GM21447 (cell line): ENCODE measurements around the gene TANGO2.
"Not testable (repeated sequence)": the region's sequence is repeated elsewhere in the genome, so short reads cannot be mapped to it uniquely, and the experiment has no call there.

Source experiments
- ATAC-seq: cut with Tn5 transposase; IDR thresholded peaks from one replicate; pipeline ENCODE4 v1.9.1; 2021; ENCODE audit not compliant: unreplicated experiment

The TANGO2 gene

DNA sequence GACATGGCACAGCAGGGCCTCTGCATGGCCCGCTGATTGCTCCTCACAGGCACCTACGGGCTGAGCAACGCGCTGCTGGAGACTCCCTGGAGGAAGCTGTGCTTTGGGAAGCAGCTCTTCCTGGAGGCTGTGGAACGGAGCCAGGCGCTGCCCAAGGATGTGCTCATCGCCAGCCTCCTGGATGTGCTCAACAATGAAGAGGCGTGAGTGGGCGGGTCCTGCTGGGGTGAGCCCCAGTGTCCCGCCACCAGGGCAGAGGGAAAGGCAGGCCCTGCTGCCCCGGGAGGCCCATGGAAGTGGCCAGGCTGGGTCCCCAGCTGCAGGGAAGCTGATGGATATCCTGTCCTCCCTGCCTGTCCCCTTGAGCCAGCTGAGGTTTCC, 40.6 kb downstream of the TANGO2 start:
- ATAC-seq: no peak

DNA sequence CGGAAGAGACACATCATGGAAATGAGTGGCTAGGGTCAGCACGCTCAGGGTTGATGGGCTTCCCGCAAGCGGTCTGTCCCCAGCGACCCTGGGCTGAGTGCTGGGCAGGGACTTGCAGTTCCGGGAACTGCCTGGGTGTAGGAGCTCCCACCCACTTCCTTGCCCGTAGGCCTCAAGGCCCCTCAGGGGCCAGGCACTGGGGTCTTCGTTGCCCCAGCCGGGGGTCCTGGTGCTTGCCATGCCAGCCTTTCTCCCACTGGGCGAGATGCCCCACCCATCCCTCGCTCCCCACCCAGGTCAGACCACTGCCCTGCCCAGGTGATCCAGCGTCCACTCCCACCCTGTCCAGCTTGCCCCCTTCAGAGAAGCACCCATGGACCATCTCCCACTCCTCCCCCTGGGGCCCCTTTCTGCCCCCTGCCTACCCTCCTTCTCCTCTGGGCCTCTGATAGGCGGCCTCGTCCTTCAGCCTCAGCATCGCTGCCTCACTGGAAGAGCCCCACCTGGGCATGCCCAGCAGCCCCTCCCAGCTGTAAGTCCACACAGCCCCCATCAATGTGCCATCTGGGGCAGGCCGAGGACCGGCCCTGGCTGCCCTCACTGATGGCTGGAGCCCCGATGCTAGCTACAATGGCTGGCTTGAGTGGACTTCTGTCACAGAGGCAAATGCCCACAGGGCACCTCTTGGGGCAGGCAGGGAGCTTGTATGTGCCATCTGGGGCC, 41.3 kb downstream of the TANGO2 start:
- ATAC-seq: no peak

DNA sequence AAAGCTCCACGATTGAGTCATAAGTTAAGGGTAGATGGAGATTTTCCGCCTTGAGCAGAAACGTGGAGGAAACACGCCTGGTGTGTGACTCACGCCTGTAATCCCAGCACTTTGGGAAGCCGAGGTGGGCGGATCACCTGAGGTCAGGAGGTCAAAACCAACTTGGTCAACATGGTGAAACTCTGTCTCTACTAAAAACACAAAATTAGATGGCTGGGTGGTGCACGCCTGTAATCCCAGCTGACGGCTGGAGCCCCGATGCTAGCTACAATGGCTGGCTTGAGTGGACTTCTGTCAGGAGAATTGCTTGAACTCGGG, 41.8 kb downstream of the TANGO2 start:
- no peak for ATAC-seq

DNA sequence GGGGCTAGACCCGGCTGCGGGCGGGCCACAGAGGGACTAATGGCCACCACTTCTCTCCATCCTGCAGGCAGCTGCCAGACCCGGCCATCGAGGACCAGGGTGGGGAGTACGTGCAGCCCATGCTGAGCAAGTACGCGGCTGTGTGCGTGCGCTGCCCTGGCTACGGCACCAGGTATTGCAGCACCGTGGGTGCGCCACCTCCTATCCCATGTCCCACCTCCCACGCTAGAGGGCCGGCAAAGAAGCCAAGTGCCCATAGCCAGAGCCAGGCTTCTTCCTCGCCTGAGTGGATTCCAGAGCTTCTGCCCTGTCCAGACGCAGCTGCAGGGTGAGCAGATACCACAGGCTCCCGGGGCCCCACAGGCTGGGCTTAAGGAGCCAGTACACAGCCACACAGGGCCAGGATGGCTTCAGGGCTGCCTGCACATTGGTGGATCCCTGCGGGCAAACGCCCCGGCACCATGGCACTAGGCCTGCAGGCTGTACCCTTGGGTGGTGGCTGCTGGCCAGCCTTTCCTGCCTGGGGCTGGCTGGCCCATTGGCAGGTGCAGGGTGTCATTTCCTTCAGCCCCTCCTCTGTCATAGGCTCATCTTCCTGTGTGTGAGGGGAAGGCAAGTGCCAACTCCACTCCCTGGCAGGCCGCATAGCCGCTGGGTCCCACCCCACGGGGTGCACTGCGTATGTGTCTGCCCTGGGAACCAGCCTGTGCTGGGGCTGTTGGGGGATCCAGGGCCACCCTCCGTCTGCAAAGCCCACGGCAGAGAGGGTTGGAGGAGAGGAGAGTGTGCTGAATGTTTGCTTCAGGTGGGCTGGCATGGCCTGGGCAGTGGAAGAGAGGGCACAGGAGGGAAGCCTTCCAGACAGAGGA, 42.6 kb downstream of the TANGO2 start:
- no peak for ATAC-seq

DNA sequence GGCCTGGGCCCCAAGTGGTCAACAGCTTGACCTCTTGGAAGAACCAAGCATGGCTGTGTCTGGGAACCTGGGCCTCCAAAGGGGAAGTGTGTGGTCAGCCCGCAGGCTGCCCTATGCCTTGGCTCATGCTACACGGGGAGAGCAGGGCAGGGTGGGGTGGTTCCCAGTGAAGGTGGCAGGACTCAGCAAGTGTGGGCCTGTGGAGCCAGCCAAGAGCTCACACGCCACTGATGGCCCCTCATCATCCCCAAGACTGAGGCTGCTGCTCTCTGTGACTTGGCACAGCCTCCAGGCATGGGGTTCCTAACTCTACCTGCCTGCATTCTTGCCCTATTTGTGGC, 43.2 kb downstream of the TANGO2 start:
- no peak for ATAC-seq

DNA sequence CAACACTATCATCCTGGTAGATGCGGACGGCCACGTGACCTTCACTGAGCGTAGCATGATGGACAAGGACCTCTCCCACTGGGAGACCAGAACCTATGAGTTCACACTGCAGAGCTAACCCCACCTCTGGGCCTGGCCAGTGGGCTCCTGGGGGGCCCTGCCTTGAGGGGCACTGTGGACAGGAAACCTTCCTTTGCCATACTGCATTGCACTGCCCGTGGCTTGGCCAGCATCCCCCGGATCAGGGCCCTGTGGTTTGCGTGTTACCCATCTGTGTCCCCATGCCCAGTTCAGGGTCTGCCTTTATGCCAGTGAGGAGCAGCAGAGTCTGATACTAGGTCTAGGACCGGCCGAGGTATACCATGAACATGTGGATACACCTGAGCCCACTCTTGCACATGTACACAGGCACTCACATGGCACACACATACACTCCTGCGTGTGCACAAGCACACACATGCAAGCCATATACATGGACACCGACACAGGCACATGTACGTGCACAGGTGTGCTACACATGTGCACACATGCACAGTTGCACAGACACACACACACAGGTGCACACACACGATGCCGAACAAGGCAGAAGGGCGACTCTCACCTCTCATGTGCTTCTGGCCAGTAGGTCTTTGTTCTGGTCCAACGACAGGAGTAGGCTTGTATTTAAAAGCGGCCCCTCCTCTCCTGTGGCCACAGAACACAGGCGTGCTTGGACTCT, 43.8 kb downstream of the TANGO2 start:
- no peak for ATAC-seq

DNA sequence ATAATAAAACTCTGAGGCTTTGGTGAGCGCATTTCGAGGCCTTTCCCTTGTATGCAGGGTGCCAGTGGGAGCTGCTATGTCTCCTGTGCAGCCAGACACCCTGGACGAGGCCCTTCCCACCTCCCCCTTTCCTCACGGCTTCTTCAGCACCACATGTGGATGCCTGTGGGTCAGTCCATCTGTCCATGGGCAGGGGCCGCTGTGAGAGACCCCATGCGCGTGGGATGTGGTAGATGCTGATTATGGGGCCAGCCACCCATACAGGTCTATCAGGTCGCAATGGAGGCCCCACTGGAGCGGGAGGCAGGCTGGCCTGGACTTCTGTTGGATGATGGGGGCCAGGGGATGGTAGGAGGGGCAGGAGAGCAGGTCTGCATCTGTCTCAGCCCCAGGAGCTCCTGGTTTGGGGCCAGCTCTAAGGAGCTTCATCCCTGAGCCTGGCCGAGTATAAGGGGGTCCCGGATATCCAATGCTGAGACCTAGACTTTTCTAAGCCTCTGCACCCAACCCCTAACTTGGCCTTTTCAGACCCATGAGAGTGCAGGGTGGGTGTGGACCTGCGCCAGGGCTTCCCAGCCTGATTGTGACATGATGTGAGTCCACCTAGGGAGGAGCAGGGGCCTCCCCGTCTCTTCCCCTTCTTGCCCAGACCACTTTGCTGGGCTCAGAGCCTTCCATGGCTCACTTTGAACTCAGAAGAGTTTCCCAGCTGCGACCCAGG, 45.1 kb downstream of the TANGO2 start:
- ATAC-seq: no peak

DNA sequence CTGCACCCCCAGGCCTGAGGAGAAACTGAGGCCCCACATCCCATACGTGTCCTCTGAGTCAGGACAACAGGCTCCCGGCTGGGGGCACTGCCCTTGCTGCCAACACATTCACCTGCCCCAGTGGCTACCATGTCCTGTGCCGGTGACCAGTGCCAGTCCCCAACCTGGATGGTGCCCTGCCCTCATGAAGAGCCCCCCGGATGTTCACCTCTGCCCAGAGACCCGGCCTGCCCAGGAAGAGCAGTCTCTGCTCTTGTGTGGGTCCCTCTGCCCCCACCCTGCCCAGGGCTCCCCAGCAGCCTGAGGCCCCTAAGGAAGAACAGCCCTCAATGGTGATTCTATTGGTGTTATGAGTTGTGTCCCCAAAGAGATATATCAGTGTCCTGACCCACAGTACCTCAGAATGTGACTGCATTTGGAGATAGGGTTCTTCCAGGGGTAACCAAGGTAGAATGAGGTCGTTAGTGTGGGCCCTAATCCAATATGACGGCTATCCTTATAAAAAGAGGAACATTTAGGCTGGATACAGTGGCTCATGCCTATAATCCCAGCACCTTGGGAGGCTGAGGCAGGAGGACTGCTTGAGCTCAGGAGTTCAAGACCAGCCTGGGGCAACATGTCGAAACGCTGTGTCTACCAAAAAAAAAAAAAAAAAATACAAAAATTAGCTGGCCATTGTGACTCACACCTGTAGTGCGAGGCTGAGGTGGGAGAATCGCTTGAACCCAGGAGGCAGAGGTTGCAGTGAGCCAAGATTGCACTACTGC, 45.9 kb downstream of the TANGO2 start:
- no peak for ATAC-seq

DNA sequence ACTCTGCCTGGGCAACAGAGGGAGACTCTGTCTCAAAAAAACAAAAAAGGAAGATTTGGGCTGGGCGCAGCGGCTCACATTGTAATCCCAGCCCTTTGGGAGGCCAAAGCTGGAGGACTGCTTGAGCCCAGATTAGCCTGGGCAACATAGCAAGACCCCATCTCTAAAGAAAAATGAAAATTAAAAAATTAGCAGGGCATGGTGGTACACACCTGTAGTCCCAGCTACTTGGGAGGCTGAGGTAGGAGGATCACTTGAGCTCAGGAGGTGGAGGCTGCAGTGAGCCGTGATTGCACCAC, 46.4 kb downstream of the TANGO2 start:
- not testable (repeated sequence) for ATAC-seq

DNA sequence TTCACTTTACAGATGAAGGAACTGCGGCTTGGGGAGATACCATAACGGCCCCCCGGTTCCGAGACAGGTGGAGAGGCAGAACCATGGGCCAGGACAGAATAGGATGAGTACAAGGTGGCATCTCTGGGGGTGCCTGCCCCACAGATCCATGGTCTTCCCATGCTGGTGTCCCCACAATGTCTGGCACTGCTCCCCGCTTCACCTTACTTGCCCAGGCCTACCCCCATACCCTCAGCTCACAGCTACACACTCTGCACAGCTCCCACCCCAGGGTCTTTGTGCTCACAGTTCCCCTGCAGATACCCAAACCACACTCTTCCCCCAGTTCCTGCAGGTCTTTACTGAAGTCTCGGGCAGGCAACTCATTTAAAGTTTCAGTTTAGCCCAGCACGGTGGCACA, 47.7 kb downstream of the TANGO2 start:
- ATAC-seq: no peak

DNA sequence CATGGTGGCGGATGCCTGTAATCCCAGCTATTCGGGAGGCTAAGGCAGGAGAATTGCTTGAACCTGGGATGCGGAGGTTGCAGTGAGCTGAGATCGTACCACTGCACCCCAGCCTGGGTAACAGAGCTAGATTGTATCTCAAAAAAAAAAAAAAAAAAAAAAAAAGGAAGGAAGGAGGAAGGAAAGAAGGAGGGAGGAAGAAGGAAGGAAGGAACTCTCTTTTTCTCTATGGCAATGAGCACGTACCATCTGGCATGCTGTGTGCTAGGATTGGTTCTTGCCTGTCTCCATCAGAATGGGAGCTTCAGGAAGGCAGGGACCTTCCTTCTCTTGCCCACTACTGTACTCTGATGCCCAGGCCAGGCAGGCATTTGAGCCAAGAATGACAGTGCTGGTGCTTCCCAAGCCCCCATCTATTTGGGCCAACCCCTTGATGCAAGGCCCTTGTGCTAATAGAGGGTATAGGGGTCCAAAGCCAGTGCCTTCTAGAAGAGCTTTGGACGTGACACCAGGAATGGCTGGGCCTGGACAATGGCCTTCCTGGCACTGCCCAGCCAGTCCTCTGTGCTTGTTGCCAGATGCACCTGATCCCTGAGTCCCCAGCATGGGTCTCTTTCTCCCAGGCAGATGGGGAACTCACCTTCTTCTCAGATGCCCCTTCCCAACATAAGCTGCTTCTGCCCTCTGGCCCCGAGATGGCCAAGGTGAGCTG, 48.6 kb downstream of the TANGO2 start:
- no peak for ATAC-seq

DNA sequence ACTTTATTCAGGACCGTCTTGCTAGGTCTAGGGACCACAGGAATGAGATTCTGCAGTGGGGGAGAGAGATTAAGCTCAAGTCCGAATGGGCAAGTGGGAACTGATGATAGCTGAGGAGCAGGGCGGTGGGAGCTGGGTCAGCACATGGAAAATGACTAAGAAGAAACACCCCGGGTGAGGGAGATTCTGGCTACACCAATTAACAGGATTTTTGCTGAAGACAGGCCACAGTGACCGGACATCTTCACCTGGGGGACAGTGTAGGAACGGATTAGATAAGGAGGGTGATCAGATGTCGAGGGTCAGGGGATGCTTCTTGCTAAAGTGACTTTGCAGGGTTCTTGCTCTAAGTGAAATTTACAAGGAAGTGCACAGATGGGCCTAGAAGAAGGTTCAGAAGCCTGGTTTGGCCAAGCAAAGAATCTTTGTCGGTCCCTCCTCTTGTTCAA, 50.6 kb downstream of the TANGO2 start:
- no peak for ATAC-seq

DNA sequence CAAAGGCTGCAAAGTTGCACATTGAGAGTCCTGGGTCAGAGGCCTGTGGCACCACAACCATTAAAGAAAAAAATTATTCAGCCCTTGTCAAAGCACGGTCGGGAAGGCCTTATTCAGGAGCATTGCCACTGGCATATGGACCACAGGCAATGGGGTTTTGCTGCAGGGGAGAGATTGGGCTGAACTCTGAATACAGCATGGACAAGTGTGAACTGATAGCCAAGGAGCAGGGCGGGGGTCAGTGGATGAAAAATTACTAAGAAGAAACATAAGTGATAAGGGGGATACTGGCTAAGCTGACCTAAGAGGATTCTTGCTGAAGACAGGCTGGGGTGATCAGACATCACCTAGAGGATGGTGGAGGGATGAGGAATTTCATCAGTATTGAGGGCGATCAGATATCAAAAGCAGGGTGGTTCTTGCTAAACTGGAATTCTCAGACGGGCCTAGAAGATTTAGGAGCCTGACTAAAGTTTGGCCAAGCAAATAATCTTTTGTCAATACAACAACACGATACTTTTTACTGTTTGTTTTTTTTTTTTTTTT, 55.8 kb downstream of the TANGO2 start:
- ATAC-seq: no peak

DNA sequence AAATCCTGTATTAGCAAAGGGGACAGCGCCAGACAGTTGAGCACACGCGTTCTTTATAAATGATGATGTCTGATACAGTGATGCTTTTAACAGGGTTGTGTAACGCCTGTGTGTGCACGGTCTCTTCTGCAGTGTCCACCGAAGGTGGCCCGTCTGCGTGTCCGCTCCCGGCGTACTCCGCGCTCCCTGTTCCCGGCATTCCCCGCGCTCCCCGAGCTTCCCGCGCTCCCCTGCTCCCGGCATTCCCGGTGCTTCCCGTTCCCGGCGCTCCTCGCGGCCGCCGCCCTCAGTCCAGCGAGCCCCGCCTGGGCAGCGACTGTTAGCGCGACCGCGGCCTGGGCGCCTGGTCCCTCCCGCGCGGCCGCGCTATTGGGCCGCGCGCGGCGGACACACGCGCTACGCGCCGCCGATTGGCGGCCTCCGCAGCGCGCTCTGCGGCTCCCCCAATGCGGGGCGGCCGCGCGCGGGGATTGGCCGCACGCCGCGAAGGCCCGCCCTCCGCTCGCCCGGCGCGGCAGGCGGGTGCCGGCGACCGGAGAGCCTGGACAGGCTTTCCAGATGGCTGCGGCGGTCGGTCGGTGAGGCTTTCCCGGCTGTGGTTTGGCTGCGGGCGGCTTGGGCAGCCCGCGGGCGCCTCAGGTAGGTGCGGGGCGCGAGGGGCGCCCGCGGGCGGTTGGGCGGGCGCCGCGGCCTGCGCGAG, 59.0 kb downstream of the TANGO2 start, which contains the start of gene DGCR8:
Gene DGCR8, plus strand, starts transcription at position 497 of the 700 bp plus-strand sequence. CDS start 5,723 bp downstream, outside the sequence.
- peak; percentile 68 for ATAC-seq

DNA sequence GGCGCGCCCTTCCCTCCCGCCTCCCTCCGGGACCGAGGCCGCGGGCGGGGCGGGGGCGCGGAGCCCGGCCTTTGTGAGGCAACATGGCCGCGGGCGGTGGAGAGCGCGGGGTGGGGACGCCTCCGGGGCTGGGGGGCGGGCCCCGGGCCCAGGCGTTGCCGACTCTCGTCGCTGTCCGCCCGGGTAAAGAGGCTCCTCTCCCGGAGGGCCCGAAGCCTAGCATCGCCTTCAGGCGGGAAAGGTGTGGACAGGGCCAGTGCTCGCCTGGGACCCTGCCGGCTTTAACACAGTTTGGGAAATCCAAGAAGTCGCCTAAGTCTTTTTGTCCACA, 59.5 kb downstream of the TANGO2 start:
- peak; percentile 54 for ATAC-seq

DNA sequence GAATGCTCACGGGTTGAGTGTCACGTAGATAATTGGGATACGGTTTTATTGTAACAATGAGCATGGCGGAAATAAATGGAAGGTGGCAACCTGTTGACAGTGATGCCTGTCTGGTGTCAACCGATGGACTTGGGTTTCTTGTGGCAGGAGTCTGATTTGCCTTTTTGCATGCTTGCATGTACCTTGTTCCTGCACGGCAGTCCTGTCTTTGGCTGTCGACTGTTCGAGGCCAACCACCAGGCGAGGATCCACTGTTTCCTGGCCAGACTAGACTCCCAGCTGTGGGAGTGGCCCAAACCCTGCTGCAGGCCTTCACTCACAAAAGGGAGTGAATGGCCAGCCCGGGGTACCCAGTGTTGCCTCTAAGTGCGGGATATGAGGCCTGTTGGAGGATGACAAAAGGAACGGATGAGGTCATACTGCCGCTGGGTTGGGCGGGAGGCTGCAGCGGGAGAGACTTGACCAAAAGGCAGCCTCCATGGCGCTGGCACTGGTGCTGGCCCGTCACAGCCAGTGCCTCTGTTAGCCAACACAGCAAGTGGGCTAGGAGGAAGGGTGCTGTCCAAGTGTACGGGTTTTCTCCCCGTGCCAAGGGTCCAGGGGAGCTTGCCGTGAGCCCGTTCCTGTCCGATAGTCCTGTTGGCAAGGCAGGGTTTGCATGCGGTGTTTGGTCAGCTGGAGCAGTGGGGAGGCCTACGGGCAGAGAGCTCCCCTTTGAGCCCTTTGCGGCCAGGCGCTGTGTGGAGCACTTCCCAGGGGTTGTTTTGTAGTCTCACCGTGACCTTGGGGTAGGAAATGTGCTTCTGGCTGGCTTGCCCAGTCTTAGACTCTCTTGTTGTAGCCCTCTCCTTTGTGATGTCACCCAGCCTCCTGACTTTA, 60.1 kb downstream of the TANGO2 start:
- no peak for ATAC-seq

DNA sequence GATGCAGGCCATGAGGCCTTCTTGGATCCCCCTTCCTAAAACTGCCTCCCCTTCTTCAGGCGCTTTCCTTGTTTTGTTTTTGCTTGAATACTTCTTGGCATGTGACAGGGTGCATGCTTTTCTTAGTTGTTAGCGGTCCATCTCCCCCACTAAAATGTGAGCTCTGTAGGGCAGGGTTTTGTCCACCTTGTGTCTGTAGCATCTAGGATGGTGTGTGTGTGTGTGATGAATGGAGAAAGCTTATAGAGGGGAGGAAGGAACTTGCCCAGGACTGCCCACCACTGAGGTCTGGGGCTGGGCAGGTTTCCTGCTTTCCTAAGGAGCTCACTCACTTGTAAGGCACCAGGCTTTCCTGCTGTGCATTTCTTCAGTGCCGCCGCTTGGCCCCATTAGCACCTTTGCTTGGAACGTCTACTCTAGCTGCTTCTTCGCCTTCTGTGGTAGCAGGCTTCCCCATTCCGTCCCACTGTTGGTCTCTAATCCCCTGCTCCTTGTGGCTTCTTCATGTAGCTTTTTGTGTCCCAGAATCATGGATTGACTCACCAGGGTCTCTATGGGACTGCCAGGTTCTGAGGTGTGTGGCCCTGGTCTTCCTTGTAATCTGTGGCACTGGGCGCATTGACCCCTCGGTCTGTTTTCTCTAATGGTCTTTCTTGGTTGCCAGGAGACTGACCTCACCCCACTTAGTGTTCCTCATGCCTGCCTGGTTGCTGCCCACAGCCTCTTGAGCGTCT, 62.4 kb downstream of the TANGO2 start:
- no peak for ATAC-seq
